K562 (cell line): ENCODE measurements around the gene AAGAB. TPM values are rescaled to one million over a fixed set of nuclear protein-coding genes. Genes with fewer than 3 reads are reported as not detected.

Source experiments
- ATAC-seq: fragments of 200-7000 bp; cut with Tn5 transposase; 3 replicates; pipeline ENCODE4 v1.9.1; 2020; ENCODE audit warnings: moderate library complexity
- BruUV-seq: library from RNA; stranded (reverse); fragments of 400-500 nt; replicated peaks from 2 replicates; lab custom pipeline; 2021; lab: Mats Ljungman, UMichigan
- CTCF ChIA-PET: fragments of 300-600 bp; formaldehyde crosslinking; extraction: SDS; loops from one replicate; lab custom pipeline; 2021; ENCODE audit warnings: low intra/inter-chr PET ratio; lab: Yijun Ruan, JAX
- POLR2A ChIA-PET: fragments of 300-600, 350-650 bp; sonication (Branson Sonifier 250); formaldehyde crosslinking; extraction: SDS; loops from one replicate; lab custom pipeline; 2021; ENCODE audit warnings: antibody characterized with exemption, inconsistent platforms; lab: Yijun Ruan, JAX
- DNase-seq, 4 experiments: peaks; one replicate each; pipeline versions ENCODE4 v3.0.0 to v3.0.0-alpha.2; 2011 to 2018; ENCODE audit warnings: low spot score in 3 of 4, mixed read lengths in 3 of 4; ENCODE audit errors: extremely low read depth in 1 of 4
- FAIRE-seq: peaks from 2 replicates; lab custom pipeline; 2011; peaks lifted over from hg19 to GRCh38; lab: Jason Lieb, UNC
- H2AFZ ChIP-seq: 2 replicates; pipeline ENCODE4 v1.6.0; 2011; ENCODE audit warnings: low read depth, low read length, control low read depth, inconsistent platforms
- H3K27ac ChIP-seq: fragments of 200-600 bp; 3 replicates; pipeline ENCODE4 v1.8.0; 2011; ENCODE audit warnings: low read depth, mild to moderate bottlenecking, control low read depth, inconsistent platforms, low read length, moderate library complexity, mixed read lengths; ENCODE audit errors: extremely low read depth
- H3K27me3 ChIP-seq, 2 experiments: fragments of 300-600 bp in 1 of 2; 2 replicates in 1 of 2; 3 replicates in 1 of 2; pipeline versions ENCODE4 v1.6.0 to v1.8.0; 2011; ENCODE audit warnings: inconsistent platforms in 2 of 2, low read length in 2 of 2, mild to moderate bottlenecking in 1 of 2, mixed read lengths in 1 of 2, moderate library complexity in 1 of 2; ENCODE audit not compliant: control insufficient read depth in 2 of 2, insufficient read depth in 2 of 2
- H3K36me3 ChIP-seq: fragments of 300-600 bp; 3 replicates; pipeline ENCODE4 v1.8.0; 2011; ENCODE audit warnings: mild to moderate bottlenecking, low read length, inconsistent platforms; ENCODE audit not compliant: control insufficient read depth, insufficient read depth
- H3K4me1 ChIP-seq, 2 experiments: fragments of 200-600 bp in 1 of 2; replicated peaks in 1 of 2; 2 replicates in 1 of 2; 3 replicates in 1 of 2; pipeline versions ENCODE4 v1.5.1 to v1.8.0; 2011; ENCODE audit warnings: inconsistent platforms in 2 of 2, low read length in 2 of 2, mild to moderate bottlenecking in 1 of 2, mixed read lengths in 1 of 2, moderate library complexity in 1 of 2; ENCODE audit not compliant: control insufficient read depth in 2 of 2, insufficient read depth in 2 of 2
- H3K4me2 ChIP-seq: 2 replicates; pipeline ENCODE4 v1.6.1; 2011; ENCODE audit warnings: low read length, control low read depth, inconsistent platforms, mixed read lengths; ENCODE audit not compliant: insufficient read depth
- H3K4me3 ChIP-seq: fragments of 200-600 bp; sonication (generic), shearing (Covaris generic); 2 replicates; pipeline ENCODE4 v1.5.1; 2016; ENCODE audit warnings: control low read depth, inconsistent platforms
- H3K79me2 ChIP-seq: fragments of 200-600 bp; 3 replicates; pipeline ENCODE4 v1.8.0; 2011; ENCODE audit warnings: low read length, inconsistent platforms; ENCODE audit not compliant: control insufficient read depth, insufficient read depth
- H3K9ac ChIP-seq, 2 experiments: 2 replicates each; pipeline versions ENCODE4 v1.6.0 to v1.6.1; 2011; ENCODE audit warnings: low read depth in 2 of 2, low read length in 2 of 2, control low read depth in 1 of 2, inconsistent platforms in 1 of 2, mild to moderate bottlenecking in 1 of 2, mixed read lengths in 1 of 2; ENCODE audit not compliant: insufficient read depth in 1 of 2
- H3K9me1 ChIP-seq: one replicate; pipeline ENCODE4 v1.6.0; 2011; ENCODE audit warnings: inconsistent platforms, mild to moderate bottlenecking, low read length, moderate library complexity; ENCODE audit not compliant: control insufficient read depth, insufficient read depth
- H3K9me3 ChIP-seq: replicated peaks from 2 replicates; pipeline ENCODE4 v1.5.1; 2011; ENCODE audit warnings: low read depth, low read length, inconsistent platforms; ENCODE audit not compliant: control insufficient read depth, insufficient read depth
- H4K20me1 ChIP-seq: replicated peaks from 2 replicates; pipeline ENCODE4 v1.6.1; 2011; ENCODE audit warnings: low read length, inconsistent platforms, mixed read lengths; ENCODE audit not compliant: control insufficient read depth, insufficient read depth
- CREBBP ChIP-seq: IDR thresholded peaks from one replicate; pipeline ENCODE4 v1.6.1; 2012; ENCODE audit warnings: low read depth, mild to moderate bottlenecking, control low read depth, inconsistent platforms, low read length
- RBFOX2 ChIP-seq: fragments of 200-400 bp; formaldehyde crosslinking; IDR thresholded peaks from 2 replicates; pipeline ENCODE4 v1.6.1; 2017; ENCODE audit warnings: low read depth, mild to moderate bottlenecking, low read length, moderate library complexity
- REST ChIP-seq, 2 experiments: fragments of 450-650 bp; formaldehyde crosslinking in 1 of 2; IDR thresholded peaks; 2 replicates each; pipeline versions ENCODE4 v1.4.0 to v1.6.1; 2014 to 2020; ENCODE audit warnings: mild to moderate bottlenecking in 2 of 2, borderline replicate concordance in 1 of 2, low read depth in 1 of 2
- SETDB1 ChIP-seq: IDR thresholded peaks from one replicate; pipeline ENCODE4 v1.6.1; 2012; ENCODE audit warnings: low read length, control low read depth, inconsistent platforms
- ZNF444 ChIP-seq: fragments of 250-450 bp; sonication (Bioruptor Pico); IDR thresholded peaks from 2 replicates; pipeline ENCODE4 v1.4.0; 2020; ENCODE audit warnings: mild to moderate bottlenecking, moderate library complexity
- WGBS: fragments of 100-300 bp; shearing (Covaris generic); methylation state at CpG from one replicate; pipeline ENCODE4 v1.1.6; 2016; ENCODE audit warnings: low coverage, mixed read lengths; ENCODE audit not compliant: insufficient coverage; ENCODE audit errors: missing lambda C conversion rate; 5-methylcytosine and 5-hydroxymethylcytosine counted together
- in situ Hi-C: fragments of 300-500 bp; cut with MboI; formaldehyde crosslinking; loops from 4 replicates; pipeline ENCODE4 v1.15.0; 2018; ENCODE audit warnings: inconsistent platforms, mixed read lengths
- intact Hi-C: fragments of 100-400 bp; cut with micrococcal nuclease; formaldehyde crosslinking; loops from 2 replicates; pipeline ENCODE4 v1.14.2; 2022
- polyA plus RNA-seq, 8 experiments: library from polyadenylated mRNA; depleted of rRNA in 4 of 8; stranded (reverse) in 5 of 8; unstranded in 3 of 8; fragments of >200 nt; fragmentation: Nextera tagmentation in 2 of 8; fragmentation: Illumina TruSeq in 1 of 8; extraction: Ambion mirVana in 2 of 8; extraction: Trizol in 1 of 8; gene quantifications; 2 replicates each; pipeline versions ENCODE4 v1.2.1 to v1.2.3, GENCODE V29; 2011 to 2014; ENCODE audit warnings: inconsistent platforms in 1 of 8, missing spikeins in 1 of 8
- total RNA-seq, 7 experiments: library from RNA; depleted of rRNA in 6 of 7; stranded (reverse); fragments of >200 nt in 6 of 7; fragmentation: Illumina TruSeq in 2 of 7; extraction: Trizol in 2 of 7; gene quantifications; 2 replicates each; pipeline versions ENCODE4 v1.2.1 to v1.2.3, GENCODE V29; 2011 to 2021; ENCODE audit warnings: low replicate concordance in 1 of 7

The AAGAB gene
- total and polyA plus RNA-seq, 9 of the 15 experiments (the other 6 are each of a cell fraction or from before 2014, with no cell fraction given): 17.8 to 109 (median 58.3) TPM

GRCh38 chr15:67190813-67191212 is 63.6 kb downstream of the AAGAB start:
- ATAC-seq: no peak
- in situ Hi-C loops: no loop called here
- H3K27ac ChIP-seq: no peak overlapping the region
- H3K79me2 ChIP-seq: no peaks in the 10 kb centered on the region
- peaks cover 70% of the 10 kb centered on the region for H3K36me3 ChIP-seq
- H3K9ac ChIP-seq: no peak overlapping the region
- ChIA-PET POLR2A (no interaction called here), CTCF (no interaction called here)
- H3K4me1 ChIP-seq: no peaks in the 10 kb centered on the region
- intact Hi-C loops: no loop called here
- no peaks in the 10 kb centered on the region for H4K20me1 ChIP-seq
- DNase-seq: no peak
- H3K9me1 ChIP-seq: peaks cover 4% of the 10 kb centered on the region
- TF ChIP-seq RBFOX2 (no peak), CREBBP (no peak), REST (IDR thresholded peaks at IDR 0.05; ENCODE audit: borderline replicate concordance) (no peak), REST (CRISPR knock-in tag; IDR thresholded peaks at IDR 0.05; ENCODE audit: low read depth) (no peak), SETDB1 (no peak), ZNF444 (no peak)
- BruUV-seq: no TSS peak
- no peak overlapping the region for H3K4me2 ChIP-seq
- H3K9me3 ChIP-seq: no peaks in the 10 kb centered on the region
- no peaks in the 10 kb centered on the region for H3K27me3 ChIP-seq
- H2AFZ ChIP-seq: no peak overlapping the region
- 100% methylated on average over 2 of the region's 11 CpGs for WGBS
- no peak overlapping the region for H3K4me3 ChIP-seq
- FAIRE-seq: no peak
